H1 (cell line): ENCODE measurements around the gene RTN4RL1. TPM values are rescaled to one million over a fixed set of nuclear protein-coding genes. Genes with fewer than 3 reads are reported as not detected.

ENCODE experiments used
- CTCF ChIA-PET: fragments of 300-600 bp; sonication (Branson Sonifier 250); formaldehyde crosslinking; loops from one replicate; lab custom pipeline; 2021; ENCODE audit not compliant: partially characterized antibody; lab: Charles Lee
- POLR2A ChIA-PET: fragments of 300-600 bp; sonication (Branson Sonifier 250); formaldehyde crosslinking; loops from one replicate; lab custom pipeline; 2021; ENCODE audit warnings: inconsistent platforms; ENCODE audit not compliant: partially characterized antibody; lab: Charles Lee
- DNase-seq, 2 experiments: peaks; one replicate each; pipeline versions ENCODE4 v3.0.0 to v3.0.0-alpha.2; 2010 to 2022; ENCODE audit warnings: low spot score in 2 of 2, low read depth in 1 of 2, mixed read lengths in 1 of 2
- FAIRE-seq: peaks from 2 replicates; lab custom pipeline; 2011; peaks lifted over from hg19 to GRCh38; lab: Jason Lieb, UNC
- H2AFZ ChIP-seq: 2 replicates; pipeline ENCODE4 v1.8.1; 2012; ENCODE audit warnings: low read length, inconsistent platforms
- H2AK5ac ChIP-seq: 2 replicates; pipeline ENCODE4 v1.6.1; 2013; ENCODE audit warnings: low read depth, low read length
- H2BK120ac ChIP-seq: replicated peaks from 2 replicates; pipeline ENCODE3; 2013; ENCODE audit warnings: low read depth, low read length, inconsistent platforms
- H2BK12ac ChIP-seq: 2 replicates; pipeline ENCODE4 v1.6.1; 2013; ENCODE audit warnings: low read depth, low read length
- H2BK15ac ChIP-seq: 2 replicates; pipeline ENCODE4 v1.6.1; 2013; ENCODE audit warnings: low read length
- H2BK20ac ChIP-seq: 2 replicates; pipeline ENCODE4 v1.6.1; 2013; ENCODE audit warnings: low read length
- H2BK5ac ChIP-seq: 2 replicates; pipeline ENCODE4 v1.6.1; 2013; ENCODE audit warnings: low read depth, low read length
- H3K14ac ChIP-seq: 2 replicates; pipeline ENCODE4 v1.6.1; 2013; ENCODE audit warnings: inconsistent platforms; ENCODE audit not compliant: insufficient read length
- H3K18ac ChIP-seq: 2 replicates; pipeline ENCODE4 v1.6.1; 2013; ENCODE audit warnings: low read length; ENCODE audit errors: extremely low read depth
- H3K23ac ChIP-seq: 2 replicates; pipeline ENCODE4 v1.6.1; 2013; ENCODE audit warnings: inconsistent platforms; ENCODE audit not compliant: insufficient read length
- H3K23me2 ChIP-seq: 2 replicates; pipeline ENCODE4 v1.6.1; 2013; ENCODE audit warnings: low read depth, low read length
- H3K27ac ChIP-seq: 2 replicates; pipeline ENCODE4 v1.6.1; 2011; ENCODE audit warnings: low read depth, low read length, inconsistent platforms
- H3K27me3 ChIP-seq, 4 experiments: replicated peaks in 1 of 4; 1 replicate in 1 of 4; 2 replicates in 3 of 4; pipeline versions ENCODE4 v1.6.1 to v1.8.1; 2011 to 2013; ENCODE audit warnings: low read length in 3 of 4, mild to moderate bottlenecking in 3 of 4, inconsistent platforms in 2 of 4, mixed read lengths in 2 of 4, moderate library complexity in 1 of 4; ENCODE audit not compliant: control insufficient read depth in 3 of 4, insufficient read depth in 3 of 4; ENCODE audit errors: extremely low read depth in 1 of 4
- H3K36me3 ChIP-seq, 4 experiments: 2 replicates each; pipeline versions ENCODE4 v1.6.1 to v1.8.1; 2011 to 2013; ENCODE audit warnings: mild to moderate bottlenecking in 4 of 4, low read length in 3 of 4, moderate library complexity in 2 of 4, control low read depth in 1 of 4, inconsistent platforms in 1 of 4; ENCODE audit not compliant: insufficient read depth in 4 of 4, control insufficient read depth in 2 of 4
- H3K4ac ChIP-seq: replicated peaks from 2 replicates; pipeline ENCODE3; 2013; ENCODE audit warnings: low read length, low read depth, mixed read lengths, inconsistent platforms; ENCODE audit not compliant: insufficient read length
- H3K4me1 ChIP-seq, 4 experiments: replicated peaks in 1 of 4; 1 replicate in 1 of 4; 2 replicates in 3 of 4; pipeline versions ENCODE4 v1.6.1 to v1.8.1; 2011 to 2013; ENCODE audit warnings: low read length in 3 of 4, inconsistent platforms in 2 of 4, mixed read lengths in 1 of 4; ENCODE audit not compliant: insufficient read depth in 4 of 4, control insufficient read depth in 3 of 4
- H3K4me2 ChIP-seq, 2 experiments: 2 replicates each; pipeline versions ENCODE4 v1.6.1 to v1.8.1; 2011 to 2013; ENCODE audit warnings: low read depth in 2 of 2, low read length in 2 of 2, control low read depth in 1 of 2, inconsistent platforms in 1 of 2, mild to moderate bottlenecking in 1 of 2; ENCODE audit not compliant: insufficient read depth in 1 of 2
- H3K4me3 ChIP-seq, 4 experiments: fragments of 200-600, 300-600 bp in 1 of 4; sonication (generic), shearing (Covaris generic), sonication (Bioruptor Twin) in 1 of 4; 2 replicates each; pipeline versions ENCODE4 v1.5.1 to v1.8.1; 2011 to 2016; ENCODE audit warnings: low read length in 4 of 4, low read depth in 3 of 4, control low read depth in 2 of 4, inconsistent platforms in 2 of 4, mild to moderate bottlenecking in 2 of 4, mixed read lengths in 1 of 4, moderate library complexity in 1 of 4; ENCODE audit not compliant: insufficient read depth in 2 of 4; ENCODE audit errors: extremely low read depth in 1 of 4
- H3K56ac ChIP-seq: replicated peaks from 2 replicates; pipeline ENCODE3; 2013; ENCODE audit warnings: low read depth, mild to moderate bottlenecking, mixed read lengths, low read length, inconsistent platforms; ENCODE audit not compliant: insufficient read length
- H3K79me1 ChIP-seq: 2 replicates; pipeline ENCODE4 v1.6.1; 2013; ENCODE audit warnings: low read depth, low read length, control low read depth
- H3K79me2 ChIP-seq, 2 experiments: 2 replicates each; pipeline versions ENCODE4 v1.6.1 to v1.8.1; 2012 to 2013; ENCODE audit warnings: low read length in 2 of 2, mild to moderate bottlenecking in 2 of 2, inconsistent platforms in 1 of 2; ENCODE audit not compliant: insufficient read depth in 2 of 2, control insufficient read depth in 1 of 2
- H3K9ac ChIP-seq, 4 experiments: replicated peaks in 1 of 4; 1 replicate in 1 of 4; 2 replicates in 3 of 4; pipeline versions ENCODE4 v1.6.1 to v1.8.1; 2011 to 2013; ENCODE audit warnings: low read depth in 3 of 4, low read length in 3 of 4, control low read depth in 2 of 4, mild to moderate bottlenecking in 2 of 4, moderate library complexity in 2 of 4, inconsistent platforms in 1 of 4; ENCODE audit errors: extremely low read depth in 1 of 4
- H3K9me3 ChIP-seq, 2 experiments: 2 replicates each; pipeline versions ENCODE4 v1.6.1 to v1.8.1; 2012 to 2013; ENCODE audit warnings: mild to moderate bottlenecking in 2 of 2, moderate library complexity in 2 of 2, control low read depth in 1 of 2, inconsistent platforms in 1 of 2, low read depth in 1 of 2, low read length in 1 of 2, mixed read lengths in 1 of 2; ENCODE audit not compliant: insufficient read depth in 2 of 2
- H4K20me1 ChIP-seq, 2 experiments: replicated peaks in 1 of 2; 2 replicates each; pipeline versions ENCODE3 to v1.8.1; 2011 to 2013; ENCODE audit warnings: inconsistent platforms in 2 of 2, low read length in 2 of 2, mild to moderate bottlenecking in 1 of 2; ENCODE audit not compliant: insufficient read depth in 2 of 2, control insufficient read depth in 1 of 2
- H4K5ac ChIP-seq: 2 replicates; pipeline ENCODE4 v1.6.1; 2013; ENCODE audit warnings: low read length, low read depth, mixed read lengths, inconsistent platforms; ENCODE audit not compliant: insufficient read length
- H4K8ac ChIP-seq: 2 replicates; pipeline ENCODE4 v1.8.0; 2013; ENCODE audit warnings: mild to moderate bottlenecking, moderate library complexity, low read length, inconsistent platforms; ENCODE audit not compliant: insufficient read depth; ENCODE audit errors: extremely low read depth
- H4K91ac ChIP-seq: replicated peaks from 2 replicates; pipeline ENCODE3; 2013; ENCODE audit warnings: low read length, mixed read lengths, inconsistent platforms; ENCODE audit not compliant: insufficient read length
- CREB1 ChIP-seq: IDR thresholded peaks from 2 replicates; pipeline ENCODE4 v1.6.1; 2012; ENCODE audit warnings: inconsistent platforms
- EGR1 ChIP-seq: IDR thresholded peaks from 2 replicates; pipeline ENCODE4 v1.6.1; 2011; ENCODE audit warnings: low read depth, low read length, borderline replicate concordance
- EZH2 ChIP-seq: fragments of 200-600 bp; sonication (generic); IDR thresholded peaks from 2 replicates; pipeline ENCODE4 v1.7.1; 2012; ENCODE audit warnings: low read depth, mild to moderate bottlenecking, moderate library complexity, low read length, inconsistent platforms; ENCODE audit not compliant: severe bottlenecking
- KDM4A ChIP-seq: IDR thresholded peaks from one replicate; pipeline ENCODE4 v1.7.1; 2012; ENCODE audit warnings: low read depth, mild to moderate bottlenecking, moderate library complexity, low read length, inconsistent platforms; ENCODE audit not compliant: severe bottlenecking
- POLR2AphosphoS5 ChIP-seq: IDR thresholded peaks from 2 replicates; pipeline ENCODE4 v1.6.1; 2011; ENCODE audit warnings: low read depth, low read length
- RNF2 ChIP-seq: fragments of 200-900, 300-1000 bp; sonication (generic); IDR thresholded peaks from 2 replicates; pipeline ENCODE4 v1.7.1; 2016; ENCODE audit warnings: borderline replicate concordance, low read depth, mild to moderate bottlenecking, antibody characterized with exemption, low read length; ENCODE audit not compliant: poor library complexity, severe bottlenecking; ENCODE audit errors: missing control alignments
- SUZ12 ChIP-seq: fragments of 200-600 bp; sonication (generic); IDR thresholded peaks from 2 replicates; pipeline ENCODE4 v1.6.1; 2012; ENCODE audit warnings: mild to moderate bottlenecking, inconsistent platforms, low read length, moderate library complexity, mixed read lengths
- WGBS, 2 experiments: shearing (Covaris generic) in 1 of 2; methylation state at CpG; one replicate each; pipeline versions ENCODE4 v1.1.6 to v1.1.7; 2013 to 2015; ENCODE audit warnings: low lambda C conversion rate in 2 of 2, mixed read lengths in 2 of 2, inconsistent platforms in 1 of 2, low coverage in 1 of 2, missing lambda C conversion rate in 1 of 2; ENCODE audit not compliant: insufficient replicate concordance in 2 of 2, insufficient coverage in 1 of 2, insufficient read length in 1 of 2; ENCODE audit errors: extremely low coverage in 1 of 2, missing lambda C conversion rate in 1 of 2; 5-methylcytosine and 5-hydroxymethylcytosine counted together
- polyA plus RNA-seq, 7 experiments: library from polyadenylated mRNA; depleted of rRNA in 3 of 7; stranded (reverse) in 5 of 7; unstranded in 2 of 7; fragments of >200 nt in 5 of 7; fragments of 200-250 nt in 2 of 7; gene quantifications; 1 replicate in 5 of 7; 2 replicates in 1 of 7; 4 replicates in 1 of 7; pipeline versions ENCODE4 v1.2.1 to v1.2.3, GENCODE V29; 2011 to 2013; ENCODE audit warnings: missing spikeins in 2 of 7, mixed read lengths in 2 of 7
- total RNA-seq: library from RNA; stranded (reverse); fragmentation: NEBNext Ultra II Directional; extraction: Animal tissue kit (Norgen Biotek cat#: 25700); gene quantifications from 2 replicates; pipeline ENCODE4 v1.2.1, GENCODE V29; 2021

The RTN4RL1 gene
- total and polyA plus RNA-seq, 2 of the 8 experiments (the other 6 are each of a cell fraction or from before 2014, with no cell fraction given), result 0.09 TPM; not detected in 1

- TF ChIP-seq KDM4A (peak; percentile 26), CREB1 (peak; percentile 89), EGR1 (no peak), POLR2AphosphoS5 (no peak), SUZ12 (peak; percentile 90), EZH2 (peak; percentile 88), RNF2 (peak; percentile 41)
- H4K20me1 ChIP-seq, result peaks cover 12 to 16% of the 10 kb centered on the region in 2 experiments
- peak overlapping the region; percentile 27; the same call in 1 of the 2 replicates for H2BK12ac ChIP-seq
- no peaks in the 10 kb centered on the region for H3K79me1 ChIP-seq
- peaks cover 59 to 84% (median 80%) of the 10 kb centered on the region in 4 experiments for H3K27me3 ChIP-seq
- ChIA-PET POLR2A (interaction anchor here (0.6 to 0.8 kb wide), 2 partner anchors 12 to 24 kb away, joined by 3 read pairs; no protein-coding TSS in a partner anchor), CTCF (interaction anchor here (0.6 to 2.5 kb wide), 7 partner anchors 10 to 194 kb away, joined by 3 to 10 read pairs (median 4); no protein-coding TSS in a partner anchor)
- H3K18ac ChIP-seq, result no peak overlapping the region
- 13% methylated on average over 44 of the region's 81 CpGs; no CpG with 5 or more reads in 1 of the 2 experiments for WGBS, 2 experiments
- H3K4me1 ChIP-seq, result peaks cover 0 to 10% (median 6%) of the 10 kb centered on the region in 4 experiments; a peak in 5 of 7 replicates
- 0 out of 2 replicates have a peak overlapping the region, but pooled peaks have one; percentile 29 for H2BK15ac ChIP-seq
- H3K23ac ChIP-seq, result no peak overlapping the region
- peaks cover 9% of the 10 kb centered on the region; the same call in 1 of the 2 replicates for H3K23me2 ChIP-seq
- H2BK120ac ChIP-seq, result no peak overlapping the region
- H3K4me2 ChIP-seq, result peak overlapping the region; percentile 3 to 68; a peak in 3 of 4 replicates
- no peak overlapping the region for H3K27ac ChIP-seq
- H4K8ac ChIP-seq, result peak overlapping the region; percentile 71; the same call in 1 of the 2 replicates
- H3K9me3 ChIP-seq, result no peaks in the 10 kb centered on the region
- no peak overlapping the region for H4K91ac ChIP-seq
- H2BK20ac ChIP-seq, result no peak overlapping the region
- H3K4me3 ChIP-seq, result peak overlapping the region in 1 of 4 experiments; percentile 54; a peak in 2 of 8 replicates
- H4K5ac ChIP-seq, result no peak overlapping the region
- FAIRE-seq (no peak), DNase-seq (peak in 1 of 2 experiments; percentile 55)
- H3K4ac ChIP-seq, result no peak overlapping the region
- H3K79me2 ChIP-seq, result no peaks in the 10 kb centered on the region
- no peak overlapping the region for H3K14ac ChIP-seq
- H2AK5ac ChIP-seq, result no peak overlapping the region
- no peak overlapping the region for H3K56ac ChIP-seq
- H2BK5ac ChIP-seq, result no peak overlapping the region
- peaks cover 0 to 6% (median 0%) of the 10 kb centered on the region in 4 experiments; a peak in 1 of 8 replicates for H3K36me3 ChIP-seq
- H2AFZ ChIP-seq, result no peak overlapping the region
- no peak overlapping the region for H3K9ac ChIP-seq
Measured at GRCh38 chr17:2051061-2051932, 26.2 kb upstream of the RTN4RL1 start.
